Glutamatergic neuron (in vitro differentiated cells): Measurements from ENCODE around the gene MNAT1. TPM values are rescaled to one million over a fixed set of nuclear protein-coding genes. Genes with fewer than 3 reads are reported as not detected.

Source experiments
- DNase-seq: peaks from one replicate; pipeline ENCODE4 v3.0.0; 2022
- H3K27ac Mint-ChIP-seq: one replicate; pipeline ENCODE4 v1.8.0; 2020; ENCODE audit warnings: mild to moderate bottlenecking, mixed read lengths, inconsistent platforms; ENCODE audit not compliant: unreplicated experiment
- H3K27me3 Mint-ChIP-seq: one replicate; pipeline ENCODE4 v1.8.0; 2020; ENCODE audit warnings: mild to moderate bottlenecking, moderate library complexity, mixed read lengths, inconsistent platforms; ENCODE audit not compliant: unreplicated experiment
- H3K36me3 Mint-ChIP-seq: one replicate; pipeline ENCODE4 v1.8.0; 2020; ENCODE audit warnings: mild to moderate bottlenecking, mixed read lengths, inconsistent platforms; ENCODE audit not compliant: unreplicated experiment
- H3K4me1 Mint-ChIP-seq: one replicate; pipeline ENCODE4 v1.8.0; 2020; ENCODE audit warnings: mild to moderate bottlenecking, low read depth, mixed read lengths, inconsistent platforms; ENCODE audit not compliant: unreplicated experiment
- H3K4me3 Mint-ChIP-seq: one replicate; pipeline ENCODE4 v1.8.0; 2020; ENCODE audit warnings: mild to moderate bottlenecking, mixed read lengths, inconsistent platforms; ENCODE audit not compliant: unreplicated experiment
- H3K9me3 Mint-ChIP-seq: one replicate; pipeline ENCODE4 v1.8.0; 2020; ENCODE audit warnings: mild to moderate bottlenecking, moderate library complexity, mixed read lengths, inconsistent platforms; ENCODE audit not compliant: unreplicated experiment
- CTCF ChIP-seq: fragments of 200-600 bp; sonication (generic); IDR thresholded peaks from one replicate; pipeline ENCODE4 v1.5.0; 2021; ENCODE audit not compliant: partially characterized antibody, unreplicated experiment
- total RNA-seq: library from RNA; stranded (reverse); fragmentation: NEBNext Ultra II Directional; extraction: Animal tissue kit (Norgen Biotek cat#: 25700); gene quantifications from one replicate; pipeline ENCODE4 v1.2.1, GENCODE V29; 2021; ENCODE audit not compliant: unreplicated experiment

The MNAT1 gene
- total RNA-seq, 1 donor from 2014 or later, result 45.2 TPM

GRCh38 chr14:60943637-60944032 is 209.1 kb downstream of the MNAT1 start:
- no peak for TF ChIP-seq CTCF
- peaks cover 3% of the 10 kb centered on the region for H3K9me3 Mint-ChIP-seq
- no peak overlapping the region for H3K4me3 Mint-ChIP-seq
- H3K36me3 Mint-ChIP-seq, result no peaks in the 10 kb centered on the region
- no peak overlapping the region for H3K27ac Mint-ChIP-seq
- H3K4me1 Mint-ChIP-seq, result peaks cover 6% of the 10 kb centered on the region
- no peak for DNase-seq
- H3K27me3 Mint-ChIP-seq, result no peaks in the 10 kb centered on the region

DNA sequence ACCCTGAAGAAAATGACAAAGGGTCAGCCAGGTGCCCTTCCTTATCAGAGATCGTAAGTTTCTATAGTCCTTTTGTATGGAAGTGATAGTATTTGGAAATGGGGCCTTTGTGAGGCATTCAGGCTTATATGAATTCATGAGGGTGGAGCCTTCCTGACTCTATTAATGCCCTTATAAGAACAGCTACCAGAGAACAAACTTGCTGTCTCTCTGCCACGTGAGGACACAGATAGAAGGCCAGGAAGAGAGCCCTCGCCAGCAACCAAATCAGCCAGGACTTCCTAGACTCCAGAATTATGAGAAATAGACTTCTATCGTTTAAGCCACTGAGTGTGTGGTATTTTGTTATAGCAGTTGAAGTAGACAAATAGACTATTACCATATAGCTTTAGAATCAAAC is 209.6 kb downstream of the MNAT1 start:
- H3K27me3 Mint-ChIP-seq, result no peaks in the 10 kb centered on the region
- H3K36me3 Mint-ChIP-seq, result no peaks in the 10 kb centered on the region
- no peak for TF ChIP-seq CTCF
- DNase-seq, result no peak
- H3K4me3 Mint-ChIP-seq, result no peak overlapping the region
- H3K9me3 Mint-ChIP-seq, result peaks cover 3% of the 10 kb centered on the region
- H3K4me1 Mint-ChIP-seq, result peaks cover 6% of the 10 kb centered on the region
- no peak overlapping the region for H3K27ac Mint-ChIP-seq

GRCh38 chr14:60945984-60946383 is 211.4 kb downstream of the MNAT1 start:
- H3K36me3 Mint-ChIP-seq, result no peaks in the 10 kb centered on the region
- TF ChIP-seq CTCF, result no peak
- DNase-seq, result no peak
- H3K27me3 Mint-ChIP-seq, result no peaks in the 10 kb centered on the region
- peaks cover 6% of the 10 kb centered on the region for H3K4me1 Mint-ChIP-seq
- no peak overlapping the region for H3K4me3 Mint-ChIP-seq
- no peak overlapping the region for H3K27ac Mint-ChIP-seq
- peaks cover 3% of the 10 kb centered on the region for H3K9me3 Mint-ChIP-seq

- no peak for TF ChIP-seq CTCF
- H3K36me3 Mint-ChIP-seq, result no peaks in the 10 kb centered on the region
Measured at GRCh38 chr14:60946773-60947172, 212.2 kb downstream of the MNAT1 start.

DNA sequence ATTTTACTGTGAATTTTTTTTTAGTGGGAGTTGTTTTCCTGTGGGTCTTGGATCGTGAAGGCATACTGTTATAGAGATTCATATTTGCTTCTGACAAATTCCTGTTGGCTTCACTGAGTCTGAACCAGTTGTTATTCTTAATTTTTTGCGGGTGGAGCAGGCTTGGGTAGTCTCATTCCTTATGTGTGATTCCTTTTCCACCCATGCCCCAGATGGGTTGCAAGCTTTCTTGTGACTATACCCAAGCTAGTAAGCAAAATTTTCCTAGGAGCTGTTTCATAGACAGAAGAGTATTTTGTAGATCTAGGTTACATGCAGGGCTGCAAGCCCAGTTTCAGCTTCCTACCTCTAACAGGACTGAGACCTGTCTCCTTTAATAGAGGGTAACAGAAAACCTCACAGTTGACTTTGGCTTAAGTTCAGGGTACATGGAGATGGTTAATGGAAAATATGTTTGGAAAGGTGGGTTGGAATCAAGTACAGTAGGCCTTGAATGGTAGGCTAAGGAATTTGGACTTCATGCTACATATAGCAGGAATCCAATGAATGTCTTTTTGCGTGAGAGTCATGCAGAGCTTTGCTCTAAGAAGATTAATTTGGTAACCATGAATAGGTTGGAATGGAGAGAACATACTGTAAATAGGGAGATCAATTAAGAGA is 217.3 kb downstream of the MNAT1 start:
- no peaks in the 10 kb centered on the region for H3K4me1 Mint-ChIP-seq

More at GRCh38 chr14:60946773-60947172, 212.2 kb downstream of the MNAT1 start:
- Mint-ChIP-seq H3K4me3 (no peak overlapping the region), H3K27ac (no peak overlapping the region), H3K4me1 (peaks cover 6% of the 10 kb centered on the region), H3K9me3 (peaks cover 3% of the 10 kb centered on the region), H3K27me3 (no peaks in the 10 kb centered on the region)
- DNase-seq, result no peak

More for the DNA sequence above, 217.3 kb downstream of the MNAT1 start:
- no peak overlapping the region for H3K4me3 Mint-ChIP-seq
- peaks cover under 1% of the 10 kb centered on the region for H3K27me3 Mint-ChIP-seq
- peaks cover 2% of the 10 kb centered on the region for H3K9me3 Mint-ChIP-seq
- DNase-seq, result no peak
- TF ChIP-seq CTCF, result no peak
- H3K36me3 Mint-ChIP-seq, result peaks cover 7% of the 10 kb centered on the region
- no peak overlapping the region for H3K27ac Mint-ChIP-seq
